ENCODE measurements around the gene BACH2.

The BACH2 gene

DNA sequence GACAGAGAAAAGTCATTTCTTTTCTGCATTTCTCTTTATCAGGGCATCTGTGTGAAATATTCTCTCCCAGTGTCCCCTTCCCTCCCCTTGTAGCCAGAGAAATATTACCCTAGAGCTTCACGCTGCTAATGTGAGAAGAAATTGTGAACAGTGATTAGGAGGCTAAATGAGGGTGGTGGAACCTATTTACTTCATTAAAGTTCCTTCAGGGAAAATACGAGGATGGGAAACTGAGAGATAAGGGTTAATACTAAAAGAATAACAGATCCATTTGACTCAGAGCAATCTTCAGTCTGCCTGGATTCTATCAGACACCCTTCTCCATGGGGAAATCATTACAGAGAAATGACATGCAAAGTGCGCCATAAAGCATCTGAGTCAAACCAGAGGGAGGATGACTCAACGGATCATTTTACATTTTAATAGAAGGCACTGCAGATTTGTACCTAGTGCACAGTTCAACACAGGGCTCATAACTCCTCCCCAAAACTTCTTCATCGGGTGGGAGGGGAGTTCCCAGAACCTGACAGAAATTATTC lies 271.1 kb downstream of the BACH2 start:
- Mint-ChIP-seq H3K4me1 (peaks cover 97% of the 10 kb centered on the region), H3K9me3 (peaks cover 6% of the 10 kb centered on the region), H3K27ac (peak overlapping the region; percentile 93), H3K4me3 (peak overlapping the region; percentile 60), H3K27me3 (no peaks in the 10 kb centered on the region), H3K36me3 (ENCODE audit: low read depth) (peaks cover 81% of the 10 kb centered on the region)
- ATAC-seq (peak; percentile 88), DNase-seq (peak; percentile 41)

GRCh38 chr6:90024633-90025032 lies 272.0 kb downstream of the BACH2 start:
- peak overlapping the region; percentile 93 for H3K27ac Mint-ChIP-seq
- ATAC-seq (peak; percentile 47), DNase-seq (no peak)
- H3K4me3 Mint-ChIP-seq, result peak overlapping the region; percentile 60
- peaks cover 82% of the 10 kb centered on the region for H3K36me3 Mint-ChIP-seq (ENCODE audit: low read depth)
- H3K4me1 Mint-ChIP-seq, result peaks cover 96% of the 10 kb centered on the region
- peaks cover 6% of the 10 kb centered on the region for H3K9me3 Mint-ChIP-seq
- no peaks in the 10 kb centered on the region for H3K27me3 Mint-ChIP-seq

- ATAC-seq, result no peak
- Mint-ChIP-seq H3K9me3 (peaks cover 6% of the 10 kb centered on the region), H3K4me3 (no peak overlapping the region), H3K27ac (no peak overlapping the region), H3K36me3 (ENCODE audit: low read depth) (peaks cover 84% of the 10 kb centered on the region), H3K27me3 (no peaks in the 10 kb centered on the region), H3K4me1 (peaks cover 88% of the 10 kb centered on the region)
- DNase-seq, result no peak
Observed at GRCh38 chr6:90021711-90022110, 274.9 kb downstream of the BACH2 start.

GRCh38 chr6:90020746-90021145 lies 275.9 kb downstream of the BACH2 start:
- H3K4me3 Mint-ChIP-seq, result no peak overlapping the region
- H3K4me1 Mint-ChIP-seq, result peaks cover 81% of the 10 kb centered on the region
- peaks cover 91% of the 10 kb centered on the region for H3K36me3 Mint-ChIP-seq (ENCODE audit: low read depth)
- DNase-seq (no peak), ATAC-seq (no peak)
- H3K27me3 Mint-ChIP-seq, result no peaks in the 10 kb centered on the region
- H3K27ac Mint-ChIP-seq, result no peak overlapping the region
- H3K9me3 Mint-ChIP-seq, result peaks cover 6% of the 10 kb centered on the region

GRCh38 chr6:90019216-90019615 lies 277.4 kb downstream of the BACH2 start:
- H3K36me3 Mint-ChIP-seq (ENCODE audit: low read depth), result peaks cover 90% of the 10 kb centered on the region
- ATAC-seq (no peak), DNase-seq (no peak)
- H3K27ac Mint-ChIP-seq, result peak overlapping the region; percentile 13
- H3K4me1 Mint-ChIP-seq, result peaks cover 72% of the 10 kb centered on the region
- H3K9me3 Mint-ChIP-seq, result no peaks in the 10 kb centered on the region
- no peak overlapping the region for H3K4me3 Mint-ChIP-seq
- H3K27me3 Mint-ChIP-seq, result no peaks in the 10 kb centered on the region

DNA sequence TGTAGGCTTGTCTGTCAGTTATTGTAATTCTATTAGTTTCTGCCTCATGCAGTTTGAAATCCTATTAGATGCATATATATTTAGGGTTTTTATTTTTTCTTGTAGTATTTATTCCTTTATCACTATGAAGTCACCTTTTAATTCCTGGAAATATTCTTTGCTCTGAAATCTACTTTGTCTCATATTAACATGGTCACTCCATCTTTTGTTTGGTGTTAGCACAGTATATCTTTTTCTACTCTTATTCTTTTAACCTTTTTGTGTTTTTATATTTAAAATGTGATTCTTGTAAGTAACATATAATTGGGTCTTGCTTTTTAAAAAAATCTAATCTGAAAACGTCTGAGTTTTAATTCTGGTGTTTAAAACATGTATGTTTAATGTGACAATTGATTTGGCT lies 280.8 kb downstream of the BACH2 start:
- Mint-ChIP-seq H3K36me3 (ENCODE audit: low read depth) (peaks cover 83% of the 10 kb centered on the region), H3K9me3 (no peaks in the 10 kb centered on the region), H3K27ac (peak overlapping the region; percentile 39), H3K4me3 (no peak overlapping the region), H3K27me3 (no peaks in the 10 kb centered on the region), H3K4me1 (peaks cover 63% of the 10 kb centered on the region)
- DNase-seq (no peak), ATAC-seq (no peak)

DNA sequence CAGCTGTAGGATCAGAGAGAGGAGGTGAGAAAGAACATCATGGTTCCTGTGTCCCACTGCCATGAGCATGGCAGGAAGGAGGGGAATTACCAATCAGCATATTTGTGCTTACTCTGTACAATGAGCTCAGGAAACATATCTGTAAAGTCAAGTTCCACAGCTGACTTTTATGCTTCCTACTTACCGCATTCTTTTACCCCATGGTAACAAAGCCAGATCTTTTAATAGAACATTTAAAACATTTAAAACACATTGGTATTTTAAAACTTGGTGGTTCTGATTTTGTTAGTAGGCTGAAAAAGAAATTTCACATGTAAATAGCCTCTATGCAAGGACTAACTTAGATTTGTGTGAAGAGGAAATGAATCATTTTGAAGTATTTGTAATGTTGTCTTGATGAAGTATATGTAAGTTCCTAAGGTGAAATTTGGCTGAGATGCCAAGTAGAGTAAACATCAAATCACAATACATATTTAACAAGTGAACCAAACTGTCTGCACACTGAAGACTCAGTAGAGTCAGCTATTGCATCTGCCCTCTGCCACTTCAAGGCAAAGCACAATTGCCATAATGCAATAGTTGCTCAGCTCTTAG lies 287.6 kb downstream of the BACH2 start:
- Mint-ChIP-seq H3K27me3 (no peaks in the 10 kb centered on the region), H3K36me3 (ENCODE audit: low read depth) (peaks cover 75% of the 10 kb centered on the region), H3K4me1 (peaks cover 63% of the 10 kb centered on the region), H3K4me3 (peak overlapping the region; percentile 3), H3K27ac (peak overlapping the region; percentile 90), H3K9me3 (no peaks in the 10 kb centered on the region)
- ATAC-seq (peak; percentile 74), DNase-seq (no peak)

DNA sequence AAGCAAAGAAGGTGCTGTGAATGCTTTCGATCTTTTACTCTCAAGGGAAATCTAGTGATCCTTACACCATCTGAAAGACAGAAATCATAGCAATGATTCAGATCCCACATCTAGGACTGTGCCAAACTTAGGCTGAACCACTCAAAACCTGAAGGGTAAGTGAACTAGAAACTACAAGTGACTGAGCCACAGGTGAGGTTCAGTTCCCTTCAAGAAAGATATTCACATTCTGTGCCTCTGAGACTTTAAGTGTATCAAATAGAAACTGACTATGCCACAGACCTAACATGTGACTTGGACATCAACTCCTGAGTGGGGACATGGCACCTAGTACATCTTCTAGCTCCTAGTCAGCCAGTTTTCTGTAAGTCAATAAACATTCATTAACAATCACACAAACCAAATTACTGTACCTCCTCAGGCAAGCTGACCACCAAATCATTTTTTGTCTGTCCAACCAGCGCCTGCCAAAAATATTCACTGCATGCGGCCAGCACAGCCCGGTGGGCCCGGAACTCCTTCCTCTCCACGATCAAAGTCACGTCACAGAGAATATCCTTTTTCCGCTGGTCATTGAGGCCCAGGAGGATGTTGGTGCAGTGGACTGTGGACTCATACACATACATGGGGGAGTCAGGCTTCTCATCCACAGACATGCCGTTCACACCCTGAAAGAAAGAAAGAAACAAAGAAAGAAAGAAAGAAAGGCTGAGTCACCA lies 288.3 kb downstream of the BACH2 start:
- H3K36me3 Mint-ChIP-seq (ENCODE audit: low read depth), result peaks cover 71% of the 10 kb centered on the region
- no peaks in the 10 kb centered on the region for H3K9me3 Mint-ChIP-seq
- H3K27me3 Mint-ChIP-seq, result no peaks in the 10 kb centered on the region
- ATAC-seq (peak; percentile 66), DNase-seq (no peak)
- H3K4me1 Mint-ChIP-seq, result peaks cover 61% of the 10 kb centered on the region
- H3K4me3 Mint-ChIP-seq, result no peak overlapping the region
- peak overlapping the region; percentile 90 for H3K27ac Mint-ChIP-seq

DNA sequence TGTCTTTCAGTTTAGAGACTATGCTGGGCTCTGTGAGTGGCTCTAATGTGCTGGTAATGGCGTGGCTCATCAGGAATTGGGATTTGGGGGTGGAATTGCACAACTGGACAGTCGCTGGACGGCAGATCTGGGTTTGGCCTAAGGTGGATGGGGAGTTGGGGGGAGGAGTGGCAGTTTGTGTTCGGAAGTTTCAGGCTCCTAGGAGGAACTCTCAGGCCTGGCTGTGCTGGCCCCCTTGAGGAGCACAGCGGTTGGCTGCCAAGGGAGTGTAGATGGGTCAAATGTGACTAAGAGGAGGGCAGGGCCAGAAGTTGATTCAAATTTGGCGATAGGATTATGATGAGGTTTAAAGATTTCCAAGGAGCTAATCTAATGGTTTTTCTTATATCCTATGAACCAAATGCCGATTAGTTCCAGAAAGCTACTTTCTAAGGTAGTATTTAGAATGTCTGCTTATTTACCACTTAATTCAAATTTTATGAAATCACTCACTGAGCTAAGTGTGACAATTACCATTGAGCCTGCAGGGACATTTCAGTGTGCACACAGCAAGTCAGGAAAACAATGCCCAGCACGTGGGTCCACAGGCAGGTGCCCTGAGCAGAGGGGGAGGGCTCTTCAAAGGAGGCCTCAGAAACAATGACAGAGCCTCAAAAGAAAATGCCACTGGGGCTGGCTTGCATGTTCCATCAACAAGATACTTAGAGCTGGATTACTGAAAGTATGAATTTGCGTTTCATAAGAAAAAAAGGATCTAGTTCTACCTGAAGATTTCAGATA lies 291.4 kb downstream of the BACH2 start:
- no peaks in the 10 kb centered on the region for H3K27me3 Mint-ChIP-seq
- H3K36me3 Mint-ChIP-seq (ENCODE audit: low read depth), result peaks cover 48% of the 10 kb centered on the region
- peaks cover 36% of the 10 kb centered on the region for H3K4me1 Mint-ChIP-seq
- no peaks in the 10 kb centered on the region for H3K9me3 Mint-ChIP-seq
- ATAC-seq, result no peak
- no peak for DNase-seq
- H3K4me3 Mint-ChIP-seq, result no peak overlapping the region
- peak overlapping the region; percentile 39 for H3K27ac Mint-ChIP-seq

DNA sequence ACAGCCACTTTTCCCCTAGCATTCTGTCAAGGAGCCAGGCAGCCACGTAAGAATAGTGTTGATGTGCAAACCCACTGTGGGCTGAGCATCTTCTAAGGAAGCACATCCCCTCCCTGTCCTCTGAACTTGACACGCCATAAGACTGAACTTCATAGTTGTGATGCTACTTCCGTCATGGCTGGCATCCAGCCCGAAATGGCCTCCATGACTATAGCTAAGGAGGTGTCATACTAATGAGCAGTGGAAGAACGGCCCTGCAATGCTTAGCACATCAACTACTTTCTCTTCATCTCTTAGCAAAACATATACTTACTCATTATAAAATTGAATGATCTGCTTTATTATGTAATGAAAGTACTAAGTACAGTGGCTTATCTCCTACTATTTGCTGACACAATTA lies 292.1 kb downstream of the BACH2 start:
- DNase-seq (no peak), ATAC-seq (no peak)
- Mint-ChIP-seq H3K36me3 (ENCODE audit: low read depth) (peaks cover 45% of the 10 kb centered on the region), H3K9me3 (no peaks in the 10 kb centered on the region), H3K27ac (peak overlapping the region; percentile 39), H3K4me1 (peaks cover 31% of the 10 kb centered on the region), H3K27me3 (no peaks in the 10 kb centered on the region), H3K4me3 (no peak overlapping the region)

- ATAC-seq (no peak), DNase-seq (no peak)
- Mint-ChIP-seq H3K4me1 (peaks cover 29% of the 10 kb centered on the region), H3K27ac (no peak overlapping the region), H3K27me3 (no peaks in the 10 kb centered on the region), H3K36me3 (ENCODE audit: low read depth) (peaks cover 43% of the 10 kb centered on the region), H3K4me3 (no peak overlapping the region), H3K9me3 (no peaks in the 10 kb centered on the region)
Observed at GRCh38 chr6:90003941-90004340, 292.7 kb downstream of the BACH2 start.

DNA sequence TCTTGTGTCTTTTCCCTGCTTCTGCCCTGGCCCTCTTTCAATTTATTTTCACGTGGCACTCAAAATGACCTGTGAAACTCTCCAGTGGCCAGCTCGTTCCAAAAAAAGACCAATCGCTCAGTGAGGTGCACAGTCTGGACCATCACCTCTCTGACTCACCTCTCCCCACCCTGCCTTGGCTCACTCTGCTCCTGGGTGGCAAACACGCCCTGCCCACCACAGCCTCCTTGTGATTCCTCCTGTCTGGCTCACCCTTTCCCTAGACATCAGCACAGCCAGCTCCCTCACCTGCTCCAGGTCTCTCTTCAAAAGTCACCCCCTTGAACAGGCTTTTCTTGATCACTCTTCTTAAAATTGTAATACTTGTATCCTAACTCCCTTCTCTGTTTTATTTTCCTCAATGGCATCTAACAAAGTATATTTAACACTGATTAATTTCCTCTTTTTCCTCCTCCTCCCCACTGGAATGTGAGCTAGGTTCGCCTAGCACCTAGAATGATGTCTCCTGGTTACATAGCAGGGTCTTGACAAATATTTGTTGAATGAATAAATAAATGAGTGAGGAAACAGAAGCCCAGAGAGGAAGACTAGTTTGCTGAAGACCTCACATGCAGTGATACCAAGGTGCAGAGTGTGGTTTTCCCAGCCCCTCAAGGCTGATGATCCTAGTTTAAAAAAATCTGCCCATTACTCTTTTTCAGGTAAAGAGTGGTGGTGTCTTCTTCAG lies 293.4 kb downstream of the BACH2 start:
- no peaks in the 10 kb centered on the region for H3K27me3 Mint-ChIP-seq
- no peak for DNase-seq
- H3K4me1 Mint-ChIP-seq, result peaks cover 27% of the 10 kb centered on the region
- no peak overlapping the region for H3K27ac Mint-ChIP-seq
- H3K9me3 Mint-ChIP-seq, result no peaks in the 10 kb centered on the region
- H3K36me3 Mint-ChIP-seq (ENCODE audit: low read depth), result peaks cover 42% of the 10 kb centered on the region
- no peak overlapping the region for H3K4me3 Mint-ChIP-seq
- ATAC-seq, result no peak

GRCh38 chr6:90000864-90001731 lies 295.5 kb downstream of the BACH2 start:
- Mint-ChIP-seq H3K27ac (no peak overlapping the region), H3K4me1 (peaks cover 34% of the 10 kb centered on the region), H3K4me3 (no peak overlapping the region), H3K36me3 (ENCODE audit: low read depth) (peaks cover 49% of the 10 kb centered on the region), H3K9me3 (no peaks in the 10 kb centered on the region), H3K27me3 (no peaks in the 10 kb centered on the region)
- DNase-seq (no peak), ATAC-seq (peak; percentile 42)

Measured in activated naive CD8-positive, alpha-beta T cell treated with anti-CD3 and anti-CD28 coated beads, Interleukin-2, amount 50 U/mL, for 24 hours (primary cell).